GM23338 (cell line): ENCODE measurements around the gene TGFBR3. TPM values are rescaled to one million over a fixed set of nuclear protein-coding genes. Genes with fewer than 3 reads are reported as not detected.

Source experiments
- ATAC-seq: fragments of 200-7000 bp; cut with Tn5 transposase; 3 replicates; pipeline ENCODE4 v1.9.1; 2020
- DNase-seq: peaks from one replicate; pipeline ENCODE4 v3.0.0-alpha.2; 2015; ENCODE audit warnings: low spot score
- H2AFZ ChIP-seq: fragments of 200-600 bp; sonication (generic); 2 replicates; pipeline ENCODE4 v1.8.0; 2016; ENCODE audit warnings: antibody characterized with exemption, mild to moderate bottlenecking, moderate library complexity
- H3F3A ChIP-seq: fragments of 200-600 bp; sonication (generic); replicated peaks from 2 replicates; pipeline ENCODE4 v1.8.0; 2017; ENCODE audit warnings: antibody characterized with exemption, mixed run types, low read depth
- H3K27ac ChIP-seq: fragments of 200-600 bp; sonication (generic); 2 replicates; pipeline ENCODE4 v1.6.1; 2016; ENCODE audit warnings: low read depth
- H3K27me3 ChIP-seq: fragments of 200-600 bp; sonication (generic); 2 replicates; pipeline ENCODE4 v1.8.0; 2016; ENCODE audit warnings: mild to moderate bottlenecking, mixed run types, moderate library complexity; ENCODE audit not compliant: insufficient read depth
- H3K36me3 ChIP-seq: fragments of 200-600 bp; sonication (generic); 2 replicates; pipeline ENCODE4 v1.8.0; 2016; ENCODE audit warnings: mild to moderate bottlenecking; ENCODE audit not compliant: insufficient read depth
- H3K4me1 ChIP-seq: fragments of 200-600 bp; sonication (generic); 2 replicates; pipeline ENCODE4 v1.8.0; 2016; ENCODE audit warnings: mild to moderate bottlenecking, moderate library complexity; ENCODE audit not compliant: insufficient read depth
- H3K4me2 ChIP-seq: fragments of 200-600 bp; sonication (generic); 2 replicates; pipeline ENCODE4 v1.7.1; 2017; ENCODE audit warnings: mixed run types
- H3K4me3 ChIP-seq: fragments of 200-600 bp; sonication (generic); 2 replicates; pipeline ENCODE4 v1.6.1; 2016; ENCODE audit warnings: mixed run types
- H3K79me2 ChIP-seq: fragments of 200-600 bp; sonication (generic); replicated peaks from 2 replicates; pipeline ENCODE4 v1.8.0; 2017; ENCODE audit warnings: mild to moderate bottlenecking; ENCODE audit not compliant: insufficient read depth
- H3K9me2 ChIP-seq: fragments of 200-600 bp; sonication (generic); 2 replicates; pipeline ENCODE4 v1.8.0; 2017; ENCODE audit not compliant: insufficient read depth
- H4K20me1 ChIP-seq: fragments of 200-600 bp; sonication (generic); replicated peaks from 2 replicates; pipeline ENCODE4 v1.8.0; 2017; ENCODE audit warnings: mild to moderate bottlenecking; ENCODE audit not compliant: insufficient read depth
- H3K27ac Mint-ChIP-seq: 2 replicates; pipeline ENCODE4 v1.8.0; 2020; ENCODE audit warnings: inconsistent platforms, mild to moderate bottlenecking, moderate library complexity, mixed read lengths
- H3K27me3 Mint-ChIP-seq: 3 replicates; pipeline ENCODE4 v1.8.0; 2022; ENCODE audit warnings: low read depth, mild to moderate bottlenecking, moderate library complexity, mixed read lengths, inconsistent platforms; ENCODE audit not compliant: insufficient read depth, poor library complexity
- H3K36me3 Mint-ChIP-seq: 3 replicates; pipeline ENCODE4 v1.8.0; 2021; ENCODE audit warnings: low read depth, mild to moderate bottlenecking, inconsistent platforms, moderate library complexity, mixed read lengths
- H3K4me1 Mint-ChIP-seq: 3 replicates; pipeline ENCODE4 v1.8.0; 2020; ENCODE audit warnings: mild to moderate bottlenecking, inconsistent platforms, mixed read lengths
- H3K4me3 Mint-ChIP-seq: 3 replicates; pipeline ENCODE4 v1.8.0; 2021; ENCODE audit warnings: moderate library complexity, mild to moderate bottlenecking, inconsistent platforms, mixed read lengths
- H3K9me3 Mint-ChIP-seq: 3 replicates; pipeline ENCODE4 v1.8.0; 2020; ENCODE audit warnings: moderate library complexity, mild to moderate bottlenecking, inconsistent platforms, mixed read lengths
- CREB1 ChIP-seq: fragments of 250-450 bp; sonication (Bioruptor Pico); IDR thresholded peaks from 2 replicates; pipeline ENCODE4 v1.5.0; 2020; ENCODE audit warnings: low read depth, mild to moderate bottlenecking, moderate library complexity
- EZH2 ChIP-seq: fragments of 200-600 bp; sonication (generic); IDR thresholded peaks from one replicate; pipeline ENCODE4 v1.8.0; 2017; ENCODE audit warnings: antibody characterized with exemption, mild to moderate bottlenecking, low read depth; ENCODE audit not compliant: unreplicated experiment
- EZH2phosphoT487 ChIP-seq: fragments of 200-600 bp; sonication (generic); IDR thresholded peaks from one replicate; pipeline ENCODE4 v1.8.1; 2018; ENCODE audit warnings: antibody characterized with exemption; ENCODE audit not compliant: unreplicated experiment
- JUNB ChIP-seq: IDR thresholded peaks from one replicate; pipeline ENCODE4 v1.6.1; 2016; ENCODE audit warnings: antibody characterized with exemption; ENCODE audit not compliant: unreplicated experiment
- POLR2AphosphoS5 ChIP-seq: IDR thresholded peaks from 2 replicates; pipeline ENCODE4 v1.6.1; 2016; ENCODE audit warnings: antibody characterized with exemption, low read depth
- STAT1 ChIP-seq: IDR thresholded peaks from one replicate; pipeline ENCODE4 v1.6.1; 2016; ENCODE audit warnings: antibody characterized with exemption; ENCODE audit not compliant: unreplicated experiment
- ZNF114 ChIP-seq: fragments of 250-450 bp; sonication (Bioruptor Pico); IDR thresholded peaks from 2 replicates; pipeline ENCODE4 v1.5.0; 2020; ENCODE audit warnings: mild to moderate bottlenecking, moderate library complexity
- polyA plus RNA-seq: library from polyadenylated mRNA; unstranded; fragments of >200 nt; fragmentation: Nextera tagmentation; extraction: Ambion mirVana; gene quantifications from 2 replicates; pipeline ENCODE4 v1.2.1, GENCODE V29; 2016
- total RNA-seq: library from RNA; depleted of rRNA; stranded (reverse); fragments of >200 nt; shearing (Covaris generic); gene quantifications from 2 replicates; pipeline ENCODE4 v1.2.3, GENCODE V29; 2014
- TF ChIP-seq, protein P1 (sequence below), 2 experiments: fragments of 200-600 bp in 1 of 2; sonication (generic) in 1 of 2; conservative IDR thresholded peaks; 2 replicates each; pipeline versions ENCODE4 v1.5.1 to v1.6.1; 2016 to 2017; ENCODE audit warnings: antibody characterized with exemption in 2 of 2, low read depth in 2 of 2, mild to moderate bottlenecking in 2 of 2, moderate library complexity in 1 of 2
- TF ChIP-seq, protein P2 (sequence below): fragments of 250-450 bp; sonication (Bioruptor Pico); IDR thresholded peaks from 2 replicates; pipeline ENCODE4 v1.5.0; 2020; ENCODE audit warnings: mild to moderate bottlenecking, moderate library complexity
- TF ChIP-seq, protein P3 (sequence below): IDR thresholded peaks from 2 replicates; pipeline ENCODE4 v1.6.1; 2016; ENCODE audit warnings: antibody characterized with exemption

TGFBR3 gene
- total and polyA plus RNA-seq, 2 experiments from 2014 or later = 1.7 to 2.9 TPM

DNA sequence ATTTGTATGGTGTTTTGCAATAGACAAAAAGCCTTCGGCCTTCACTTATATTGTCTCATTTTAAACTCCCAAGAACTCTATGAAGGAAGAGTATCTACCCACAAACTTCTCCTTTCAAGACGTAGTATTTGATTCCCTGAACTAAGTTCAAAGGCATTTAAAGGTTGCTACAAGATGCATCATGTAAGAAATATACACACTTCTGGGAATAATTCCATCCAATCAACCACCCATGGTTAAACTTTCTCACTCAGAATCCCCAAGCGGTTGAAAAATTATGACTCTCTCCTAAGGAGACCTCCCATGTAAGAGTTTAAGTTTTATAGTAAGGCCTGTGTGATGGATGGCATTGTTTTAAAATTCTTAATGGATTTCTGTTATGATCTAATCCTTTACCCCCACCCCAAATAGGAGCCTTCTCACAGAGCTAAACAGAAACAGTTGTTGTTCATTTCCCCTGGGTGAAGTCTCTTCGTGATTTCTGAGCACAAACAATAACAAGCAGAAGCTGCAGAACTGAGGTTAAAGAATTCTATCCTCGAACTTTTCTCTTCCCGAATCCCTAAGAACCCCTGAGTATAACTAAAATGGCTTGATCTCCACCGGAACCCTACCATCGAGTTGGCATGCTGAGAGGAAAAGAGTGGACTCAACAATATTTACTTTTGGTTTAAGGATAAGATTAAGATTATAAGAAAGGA, 185.0 kb downstream of the TGFBR3 start:
- H3K27ac ChIP-seq = no peak overlapping the region
- no peaks in the 10 kb centered on the region for H3K79me2 ChIP-seq
- no peaks in the 10 kb centered on the region for H3F3A ChIP-seq
- Mint-ChIP-seq H3K4me1 (peaks cover 18% of the 10 kb centered on the region; the same call in 2 of the 3 replicates), H3K27me3 (peaks cover 3% of the 10 kb centered on the region), H3K4me3 (no peak overlapping the region), H3K27ac (no peak overlapping the region), H3K36me3 (no peaks in the 10 kb centered on the region), H3K9me3 (no peaks in the 10 kb centered on the region)
- no peaks in the 10 kb centered on the region for H3K27me3 ChIP-seq
- TF ChIP-seq ZNF114 (CRISPR knock-in tag) (no peak), EZH2phosphoT487 (no peak), STAT1 (no peak), POLR2AphosphoS5 (no peak), EZH2 (no peak), JUNB (no peak), CREB1 (CRISPR knock-in tag) (no peak)
- TF ChIP-seq, protein P1, sequence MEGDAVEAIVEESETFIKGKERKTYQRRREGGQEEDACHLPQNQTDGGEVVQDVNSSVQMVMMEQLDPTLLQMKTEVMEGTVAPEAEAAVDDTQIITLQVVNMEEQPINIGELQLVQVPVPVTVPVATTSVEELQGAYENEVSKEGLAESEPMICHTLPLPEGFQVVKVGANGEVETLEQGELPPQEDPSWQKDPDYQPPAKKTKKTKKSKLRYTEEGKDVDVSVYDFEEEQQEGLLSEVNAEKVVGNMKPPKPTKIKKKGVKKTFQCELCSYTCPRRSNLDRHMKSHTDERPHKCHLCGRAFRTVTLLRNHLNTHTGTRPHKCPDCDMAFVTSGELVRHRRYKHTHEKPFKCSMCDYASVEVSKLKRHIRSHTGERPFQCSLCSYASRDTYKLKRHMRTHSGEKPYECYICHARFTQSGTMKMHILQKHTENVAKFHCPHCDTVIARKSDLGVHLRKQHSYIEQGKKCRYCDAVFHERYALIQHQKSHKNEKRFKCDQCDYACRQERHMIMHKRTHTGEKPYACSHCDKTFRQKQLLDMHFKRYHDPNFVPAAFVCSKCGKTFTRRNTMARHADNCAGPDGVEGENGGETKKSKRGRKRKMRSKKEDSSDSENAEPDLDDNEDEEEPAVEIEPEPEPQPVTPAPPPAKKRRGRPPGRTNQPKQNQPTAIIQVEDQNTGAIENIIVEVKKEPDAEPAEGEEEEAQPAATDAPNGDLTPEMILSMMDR (conservative IDR thresholded peaks at IDR 0.05; ENCODE audit: low read depth in 2 of 2) = no peak
- TF ChIP-seq, protein P2, sequence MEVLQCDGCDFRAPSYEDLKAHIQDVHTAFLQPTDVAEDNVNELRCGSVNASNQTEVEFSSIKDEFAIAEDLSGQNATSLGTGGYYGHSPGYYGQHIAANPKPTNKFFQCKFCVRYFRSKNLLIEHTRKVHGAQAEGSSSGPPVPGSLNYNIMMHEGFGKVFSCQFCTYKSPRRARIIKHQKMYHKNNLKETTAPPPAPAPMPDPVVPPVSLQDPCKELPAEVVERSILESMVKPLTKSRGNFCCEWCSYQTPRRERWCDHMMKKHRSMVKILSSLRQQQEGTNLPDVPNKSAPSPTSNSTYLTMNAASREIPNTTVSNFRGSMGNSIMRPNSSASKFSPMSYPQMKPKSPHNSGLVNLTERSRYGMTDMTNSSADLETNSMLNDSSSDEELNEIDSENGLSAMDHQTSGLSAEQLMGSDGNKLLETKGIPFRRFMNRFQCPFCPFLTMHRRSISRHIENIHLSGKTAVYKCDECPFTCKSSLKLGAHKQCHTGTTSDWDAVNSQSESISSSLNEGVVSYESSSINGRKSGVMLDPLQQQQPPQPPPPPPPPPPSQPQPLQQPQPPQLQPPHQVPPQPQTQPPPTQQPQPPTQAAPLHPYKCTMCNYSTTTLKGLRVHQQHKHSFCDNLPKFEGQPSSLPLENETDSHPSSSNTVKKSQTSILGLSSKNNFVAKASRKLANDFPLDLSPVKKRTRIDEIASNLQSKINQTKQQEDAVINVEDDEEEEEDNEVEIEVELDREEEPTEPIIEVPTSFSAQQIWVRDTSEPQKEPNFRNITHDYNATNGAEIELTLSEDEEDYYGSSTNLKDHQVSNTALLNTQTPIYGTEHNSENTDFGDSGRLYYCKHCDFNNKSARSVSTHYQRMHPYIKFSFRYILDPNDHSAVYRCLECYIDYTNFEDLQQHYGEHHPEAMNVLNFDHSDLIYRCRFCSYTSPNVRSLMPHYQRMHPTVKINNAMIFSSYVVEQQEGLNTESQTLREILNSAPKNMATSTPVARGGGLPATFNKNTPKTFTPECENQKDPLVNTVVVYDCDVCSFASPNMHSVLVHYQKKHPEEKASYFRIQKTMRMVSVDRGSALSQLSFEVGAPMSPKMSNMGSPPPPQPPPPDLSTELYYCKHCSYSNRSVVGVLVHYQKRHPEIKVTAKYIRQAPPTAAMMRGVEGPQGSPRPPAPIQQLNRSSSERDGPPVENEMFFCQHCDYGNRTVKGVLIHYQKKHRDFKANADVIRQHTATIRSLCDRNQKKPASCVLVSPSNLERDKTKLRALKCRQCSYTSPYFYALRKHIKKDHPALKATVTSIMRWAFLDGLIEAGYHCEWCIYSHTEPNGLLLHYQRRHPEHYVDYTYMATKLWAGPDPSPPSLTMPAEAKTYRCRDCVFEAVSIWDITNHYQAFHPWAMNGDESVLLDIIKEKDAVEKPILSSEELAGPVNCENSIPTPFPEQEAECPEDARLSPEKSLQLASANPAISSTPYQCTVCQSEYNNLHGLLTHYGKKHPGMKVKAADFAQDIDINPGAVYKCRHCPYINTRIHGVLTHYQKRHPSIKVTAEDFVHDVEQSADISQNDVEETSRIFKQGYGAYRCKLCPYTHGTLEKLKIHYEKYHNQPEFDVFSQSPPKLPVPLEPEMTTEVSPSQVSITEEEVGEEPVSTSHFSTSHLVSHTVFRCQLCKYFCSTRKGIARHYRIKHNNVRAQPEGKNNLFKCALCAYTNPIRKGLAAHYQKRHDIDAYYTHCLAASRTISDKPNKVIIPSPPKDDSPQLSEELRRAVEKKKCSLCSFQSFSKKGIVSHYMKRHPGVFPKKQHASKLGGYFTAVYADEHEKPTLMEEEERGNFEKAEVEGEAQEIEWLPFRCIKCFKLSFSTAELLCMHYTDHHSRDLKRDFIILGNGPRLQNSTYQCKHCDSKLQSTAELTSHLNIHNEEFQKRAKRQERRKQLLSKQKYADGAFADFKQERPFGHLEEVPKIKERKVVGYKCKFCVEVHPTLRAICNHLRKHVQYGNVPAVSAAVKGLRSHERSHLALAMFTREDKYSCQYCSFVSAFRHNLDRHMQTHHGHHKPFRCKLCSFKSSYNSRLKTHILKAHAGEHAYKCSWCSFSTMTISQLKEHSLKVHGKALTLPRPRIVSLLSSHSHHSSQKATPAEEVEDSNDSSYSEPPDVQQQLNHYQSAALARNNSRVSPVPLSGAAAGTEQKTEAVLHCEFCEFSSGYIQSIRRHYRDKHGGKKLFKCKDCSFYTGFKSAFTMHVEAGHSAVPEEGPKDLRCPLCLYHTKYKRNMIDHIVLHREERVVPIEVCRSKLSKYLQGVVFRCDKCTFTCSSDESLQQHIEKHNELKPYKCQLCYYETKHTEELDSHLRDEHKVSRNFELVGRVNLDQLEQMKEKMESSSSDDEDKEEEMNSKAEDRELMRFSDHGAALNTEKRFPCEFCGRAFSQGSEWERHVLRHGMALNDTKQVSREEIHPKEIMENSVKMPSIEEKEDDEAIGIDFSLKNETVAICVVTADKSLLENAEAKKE (CRISPR knock-in tag) = no peak
- TF ChIP-seq, protein P3, sequence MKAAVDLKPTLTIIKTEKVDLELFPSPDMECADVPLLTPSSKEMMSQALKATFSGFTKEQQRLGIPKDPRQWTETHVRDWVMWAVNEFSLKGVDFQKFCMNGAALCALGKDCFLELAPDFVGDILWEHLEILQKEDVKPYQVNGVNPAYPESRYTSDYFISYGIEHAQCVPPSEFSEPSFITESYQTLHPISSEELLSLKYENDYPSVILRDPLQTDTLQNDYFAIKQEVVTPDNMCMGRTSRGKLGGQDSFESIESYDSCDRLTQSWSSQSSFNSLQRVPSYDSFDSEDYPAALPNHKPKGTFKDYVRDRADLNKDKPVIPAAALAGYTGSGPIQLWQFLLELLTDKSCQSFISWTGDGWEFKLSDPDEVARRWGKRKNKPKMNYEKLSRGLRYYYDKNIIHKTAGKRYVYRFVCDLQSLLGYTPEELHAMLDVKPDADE = no peak
- no peak for ATAC-seq
- H3K36me3 ChIP-seq = no peaks in the 10 kb centered on the region
- H3K4me1 ChIP-seq = peaks cover 13% of the 10 kb centered on the region
- no peak overlapping the region for H3K4me2 ChIP-seq
- H3K9me2 ChIP-seq = no peaks in the 10 kb centered on the region
- no peak overlapping the region for H3K4me3 ChIP-seq
- DNase-seq = no peak
- H2AFZ ChIP-seq = no peak overlapping the region
- H4K20me1 ChIP-seq = no peaks in the 10 kb centered on the region
